ENCODE measurements around the gene DLG1.

The DLG1 gene

DNA sequence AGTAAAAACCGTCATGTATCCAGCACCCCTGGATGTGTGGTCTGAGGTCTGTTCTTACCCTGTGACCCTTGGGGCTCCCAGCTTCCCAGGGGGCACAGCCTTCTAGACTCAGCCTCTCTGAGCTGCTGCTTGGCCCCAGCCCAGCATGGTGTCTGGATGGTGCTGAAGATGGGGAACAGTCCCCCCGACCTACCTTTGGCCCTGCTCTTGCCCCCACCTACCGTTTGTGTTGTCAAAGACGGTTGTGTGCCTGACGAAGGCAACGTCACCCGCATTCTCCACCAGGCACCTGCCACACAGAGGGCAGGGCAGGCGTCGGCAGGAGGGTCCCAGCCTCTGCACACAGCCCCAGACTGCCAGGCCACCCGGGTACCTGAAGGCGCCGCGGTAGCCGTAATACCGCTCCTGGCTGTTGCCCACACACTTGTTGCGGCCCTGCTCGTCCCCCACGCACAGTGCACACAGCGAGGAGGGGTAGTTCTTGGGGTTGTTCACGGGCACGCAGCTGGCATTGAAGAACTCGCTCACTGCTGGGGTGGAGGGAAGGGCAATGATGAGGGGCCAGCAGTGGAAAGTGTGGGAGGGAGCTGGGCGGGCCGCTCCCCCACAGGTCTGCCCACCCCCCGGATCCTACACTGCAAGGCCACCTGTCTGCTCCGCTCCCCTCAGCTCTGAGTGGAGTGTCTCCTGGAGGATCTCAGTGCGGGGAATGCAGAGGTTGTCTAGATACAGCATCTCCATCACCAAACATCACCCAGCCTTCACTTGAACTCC is 289.8 kb downstream of the DLG1 start:
- no peak for DNase-seq

GRCh38 chr3:197007953-197008352 is 290.5 kb downstream of the DLG1 start:
- no peak for DNase-seq

- no peak for DNase-seq
These were observed 291.0 kb downstream of the DLG1 start for GRCh38 chr3:197007296-197007940.

DNA sequence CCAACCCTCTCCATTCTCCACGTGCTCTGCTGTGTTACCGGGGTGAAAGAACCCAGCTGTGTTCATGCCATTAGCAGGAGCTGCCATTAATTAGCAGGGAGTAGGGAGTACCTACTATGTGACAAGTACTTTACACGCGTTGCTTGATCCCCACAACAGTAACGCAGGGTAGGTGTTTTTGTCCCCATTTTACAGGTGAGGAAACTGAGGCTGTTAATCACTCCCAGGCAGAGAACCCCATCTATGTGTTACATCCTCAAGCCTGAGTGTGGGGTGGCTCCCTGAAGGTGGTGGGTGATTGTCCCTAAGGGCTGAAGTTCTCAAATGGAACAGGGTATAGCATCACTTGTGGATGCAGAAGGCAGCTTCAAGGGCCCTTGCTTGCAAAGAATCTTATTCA is 291.6 kb downstream of the DLG1 start:
- DNase-seq = no peak

DNA sequence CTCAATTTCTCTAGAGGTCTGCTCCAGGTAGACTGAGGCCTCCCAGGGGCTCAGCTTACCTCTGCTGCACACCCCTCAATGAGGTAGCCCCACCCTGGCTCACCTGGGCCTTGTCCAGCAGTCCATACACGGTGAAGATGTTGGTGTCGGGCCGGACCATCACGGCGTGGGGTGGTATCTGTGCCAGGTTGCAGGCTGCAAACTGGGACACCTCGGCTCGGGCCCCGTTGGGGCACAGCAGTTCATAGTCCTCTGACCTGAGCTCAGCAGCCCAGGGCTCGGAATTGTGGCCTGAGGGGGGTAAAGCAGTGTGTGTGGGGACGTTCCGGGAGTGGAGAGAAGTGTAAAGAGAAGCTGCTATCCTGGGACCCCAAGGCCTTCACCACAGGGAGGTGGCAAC is 292.0 kb downstream of the DLG1 start:
- DNase-seq = no peak

DNA sequence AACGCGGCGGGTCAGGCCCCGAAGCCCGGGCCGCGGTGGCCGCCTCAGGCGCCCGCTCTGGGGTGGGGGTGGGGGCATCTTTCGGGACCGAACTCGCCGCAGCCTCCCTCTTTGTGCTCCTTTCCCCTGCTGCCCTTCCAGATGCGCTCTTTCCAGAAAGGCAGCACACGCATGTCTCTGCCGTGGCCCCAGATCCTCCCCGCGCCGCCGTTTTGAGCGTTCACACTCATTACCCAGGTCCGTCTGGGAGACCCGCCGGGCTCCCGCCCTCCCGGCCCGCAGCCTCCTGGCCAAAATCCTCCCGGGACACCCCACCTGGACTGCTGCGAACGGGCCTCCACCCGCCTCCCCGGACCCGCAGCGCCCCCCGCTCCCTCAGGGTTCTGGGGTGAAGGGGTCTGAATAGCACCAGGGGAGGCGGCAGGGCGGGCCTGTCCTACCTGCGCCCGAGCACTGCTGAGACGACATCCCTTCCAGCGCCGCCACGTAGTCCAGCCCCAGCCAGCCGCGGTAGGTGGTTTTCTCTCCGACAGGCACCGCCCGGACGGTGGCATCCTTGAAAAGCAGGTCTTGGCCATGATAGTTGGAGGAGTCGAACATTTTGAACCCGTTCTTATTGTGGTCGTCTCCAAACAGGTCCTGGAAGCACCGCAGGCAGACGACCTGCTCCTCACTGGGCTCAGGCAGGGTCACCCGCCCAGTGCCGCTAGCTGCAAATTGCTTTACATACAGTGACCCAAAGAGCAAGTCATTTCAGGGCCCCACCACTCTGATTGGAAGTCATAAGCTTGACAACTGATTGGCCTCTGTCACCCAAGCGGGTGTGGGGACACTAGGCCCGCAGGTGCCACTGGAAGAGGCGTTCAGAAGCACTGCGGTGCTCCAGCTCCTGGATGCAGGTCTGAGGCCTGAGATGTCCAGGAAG is 294.7 kb downstream of the DLG1 start:
- DNase-seq = no peak

- peak; percentile 64 for DNase-seq
These were observed 295.5 kb downstream of the DLG1 start for GRCh38 chr3:197002701-197003454.

GRCh38 chr3:197001972-197002700 is 296.3 kb downstream of the DLG1 start:
- DNase-seq = no peak

DNA sequence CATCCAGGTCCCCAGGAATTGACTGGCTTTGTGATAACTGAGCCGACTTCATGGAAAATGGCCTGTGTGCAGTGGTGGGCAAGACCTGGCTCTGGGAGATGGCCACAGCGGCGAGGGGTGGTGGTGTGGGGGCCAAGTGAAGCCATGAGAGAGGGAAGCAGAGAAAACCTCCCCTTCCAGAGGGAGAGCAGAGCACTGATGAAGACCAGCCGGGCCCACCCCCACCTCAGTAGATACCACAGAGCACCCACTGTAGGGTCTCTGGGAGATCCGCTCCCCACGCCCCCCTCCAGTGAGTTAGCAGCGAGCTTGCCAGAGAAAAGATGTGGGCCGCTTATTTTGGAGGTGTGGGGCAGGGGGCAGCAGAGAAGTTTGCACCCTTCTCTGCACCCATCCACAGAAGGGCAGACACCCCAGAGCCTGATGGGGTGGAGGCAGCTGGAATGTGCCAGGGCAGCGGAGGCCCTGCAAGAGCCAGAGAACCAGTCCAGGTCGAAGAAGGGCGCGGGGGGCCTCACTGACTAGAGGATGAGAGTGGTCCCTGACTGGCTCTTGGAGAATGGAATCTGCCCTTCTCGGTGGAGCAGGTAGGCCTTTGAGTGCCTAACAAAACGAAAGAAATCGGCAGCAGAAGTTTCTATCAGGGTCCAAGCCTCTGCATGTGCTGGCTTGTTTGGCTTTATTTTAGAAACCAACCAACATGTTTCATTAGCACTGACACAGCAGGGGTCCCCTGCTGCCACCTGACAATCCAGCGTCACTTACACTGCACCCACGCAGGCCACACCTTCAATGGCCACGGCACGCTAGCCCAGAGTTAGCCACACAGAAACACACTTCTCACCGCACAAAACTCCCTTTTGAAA is 297.1 kb downstream of the DLG1 start:
- no peak for DNase-seq

GRCh38 chr3:197000211-197000610 is 298.2 kb downstream of the DLG1 start:
- DNase-seq = peak; percentile 14

DNA sequence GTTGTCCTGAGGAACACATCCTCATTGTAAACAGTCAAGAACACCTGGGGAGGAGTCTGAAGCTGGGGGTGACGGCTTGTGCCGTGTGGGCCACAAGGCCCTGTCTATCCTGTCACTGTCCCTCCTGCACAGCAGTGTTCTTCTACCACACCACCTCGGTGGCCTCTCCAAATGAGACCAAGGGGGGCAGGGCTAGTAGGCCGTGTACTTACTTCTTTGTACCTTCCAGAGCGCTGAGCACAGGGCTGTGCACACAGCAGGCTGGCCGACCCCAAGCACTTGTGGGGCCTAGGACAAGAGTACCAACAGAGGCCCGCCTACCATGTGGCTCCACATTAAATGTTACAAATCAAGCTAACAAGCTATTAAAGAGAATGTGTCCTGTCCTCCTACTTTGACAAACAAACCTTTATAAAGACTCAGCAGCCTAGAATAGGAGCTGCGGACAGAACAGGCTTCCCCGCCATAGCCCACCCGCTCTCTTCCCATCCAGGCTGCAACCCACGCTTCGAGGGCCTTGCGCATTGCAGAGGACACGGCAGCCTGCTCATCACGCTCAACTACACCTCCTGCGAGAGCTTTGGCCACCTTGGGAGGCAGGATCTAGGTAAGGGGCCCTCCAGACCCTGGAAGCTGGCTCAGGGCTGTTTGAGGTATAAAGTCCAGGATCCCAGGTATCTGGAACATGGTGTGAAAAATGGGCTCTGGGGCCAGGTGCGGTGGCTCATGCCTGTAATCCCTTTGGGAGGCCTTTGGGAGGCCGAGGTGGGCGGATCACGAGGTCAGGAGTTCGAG is 299.2 kb downstream of the DLG1 start:
- no peak for DNase-seq

DNA sequence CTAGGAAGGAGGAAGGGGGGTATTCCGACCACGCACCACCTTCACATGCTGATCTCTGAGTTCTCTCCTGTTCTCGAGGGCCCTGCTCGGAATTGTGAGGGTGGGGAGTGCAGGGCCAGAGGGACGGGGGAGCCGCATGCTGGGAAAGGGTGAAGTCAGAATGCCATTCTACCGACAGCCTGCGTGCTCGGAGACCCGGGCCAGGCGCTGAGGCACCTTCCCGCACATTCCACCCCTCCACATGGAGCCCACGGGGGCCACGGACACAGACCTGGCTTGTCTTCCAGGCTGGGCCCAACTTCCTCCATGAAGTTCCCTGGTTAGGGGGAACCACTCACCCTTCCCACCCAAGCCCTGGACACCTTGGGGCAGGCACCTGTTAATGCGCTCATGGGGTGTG is 301.1 kb downstream of the DLG1 start:
- DNase-seq = no peak

- DNase-seq = no peak
These were observed 301.8 kb downstream of the DLG1 start for GRCh38 chr3:196996454-196997265.

DNA sequence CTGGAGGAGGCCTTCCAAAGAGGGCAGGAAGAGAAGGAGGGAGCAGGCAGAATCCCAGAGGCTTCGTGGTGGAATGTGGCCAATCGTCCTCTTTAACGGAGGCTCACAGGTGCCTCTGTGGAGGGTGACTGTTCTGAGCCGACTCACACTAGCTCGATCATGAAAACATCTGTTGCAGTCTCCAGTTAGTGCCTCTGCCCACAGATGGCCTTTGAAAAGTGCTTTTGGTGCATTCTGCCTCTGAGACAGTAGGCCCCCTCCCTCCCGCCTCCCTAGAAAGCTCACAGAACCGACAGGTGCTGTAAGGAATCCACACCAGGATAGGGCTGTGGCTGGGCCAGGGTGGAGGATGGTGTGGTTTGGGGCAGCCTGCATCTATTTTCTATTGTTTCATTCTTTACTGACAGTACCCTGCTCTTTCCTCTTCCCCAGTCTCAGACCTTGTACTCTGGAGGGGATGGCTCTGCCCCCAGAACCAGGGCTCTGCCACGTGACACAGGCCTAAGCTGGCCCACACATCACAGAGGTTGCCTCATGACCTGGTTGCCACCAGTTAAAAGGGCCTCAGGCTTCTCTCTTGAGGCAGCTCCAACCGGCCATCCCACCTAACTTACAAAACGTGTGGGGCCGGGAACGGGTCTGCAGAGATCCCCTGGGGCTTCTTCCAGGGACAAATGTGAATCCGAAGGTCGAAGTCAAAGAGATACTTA is 302.6 kb downstream of the DLG1 start:
- no peak for DNase-seq

- no peak for DNase-seq
These were observed 303.4 kb downstream of the DLG1 start for GRCh38 chr3:196995027-196995426.

DNA sequence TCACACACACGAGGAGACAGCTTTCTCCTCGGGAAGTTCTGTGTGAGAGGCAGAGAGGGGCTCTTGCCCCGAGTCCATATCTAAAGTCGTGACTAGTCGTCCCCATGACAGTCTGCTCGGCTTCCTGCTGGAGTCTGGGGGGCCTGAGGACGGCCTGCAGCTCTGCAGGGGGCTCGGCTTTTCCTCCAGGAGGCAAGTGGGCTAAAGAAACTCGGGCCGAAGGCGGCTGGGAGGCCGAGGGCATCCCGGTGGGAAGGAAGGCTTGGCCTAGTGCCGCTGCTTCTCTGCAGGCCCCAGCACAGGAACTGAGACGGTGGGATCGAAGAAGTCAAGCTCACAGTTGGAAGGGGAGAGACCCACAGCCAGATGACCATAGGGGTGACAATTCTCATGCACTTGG is 304.4 kb downstream of the DLG1 start:
- no peak for DNase-seq

Measured in HCEC 1CT (cell line).